KOPT-K1 (cell line): Measurements from ENCODE around the gene ADCY6.

Source experiments
- H3K27ac ChIP-seq: fragments of 200-600 bp; sonication (generic); 2 replicates; pipeline ENCODE4 v1.5.1; 2016; ENCODE audit warnings: antibody characterized with exemption, mild to moderate bottlenecking, low read depth, low read length; ENCODE audit not compliant: poor library complexity, severe bottlenecking
- H3K36me3 ChIP-seq: fragments of 200-600 bp; sonication (generic); 2 replicates; pipeline ENCODE4 v1.5.1; 2017; ENCODE audit warnings: antibody characterized with exemption, mild to moderate bottlenecking, low read length, moderate library complexity; ENCODE audit not compliant: insufficient read depth
- H3K9me3 ChIP-seq: fragments of 200-600 bp; sonication (generic); 2 replicates; pipeline ENCODE4 v1.5.1; 2017; ENCODE audit warnings: antibody characterized with exemption, low read length, mild to moderate bottlenecking; ENCODE audit not compliant: insufficient read depth, poor library complexity, severe bottlenecking

Gene ADCY6

GRCh38 chr12:48781750-48782456, 7.0 kb downstream of the ADCY6 start:
- Histone ChIP-seq H3K9me3 (no peaks in the 10 kb centered on the region), H3K36me3 (no peaks in the 10 kb centered on the region), H3K27ac (no peak overlapping the region)

DNA sequence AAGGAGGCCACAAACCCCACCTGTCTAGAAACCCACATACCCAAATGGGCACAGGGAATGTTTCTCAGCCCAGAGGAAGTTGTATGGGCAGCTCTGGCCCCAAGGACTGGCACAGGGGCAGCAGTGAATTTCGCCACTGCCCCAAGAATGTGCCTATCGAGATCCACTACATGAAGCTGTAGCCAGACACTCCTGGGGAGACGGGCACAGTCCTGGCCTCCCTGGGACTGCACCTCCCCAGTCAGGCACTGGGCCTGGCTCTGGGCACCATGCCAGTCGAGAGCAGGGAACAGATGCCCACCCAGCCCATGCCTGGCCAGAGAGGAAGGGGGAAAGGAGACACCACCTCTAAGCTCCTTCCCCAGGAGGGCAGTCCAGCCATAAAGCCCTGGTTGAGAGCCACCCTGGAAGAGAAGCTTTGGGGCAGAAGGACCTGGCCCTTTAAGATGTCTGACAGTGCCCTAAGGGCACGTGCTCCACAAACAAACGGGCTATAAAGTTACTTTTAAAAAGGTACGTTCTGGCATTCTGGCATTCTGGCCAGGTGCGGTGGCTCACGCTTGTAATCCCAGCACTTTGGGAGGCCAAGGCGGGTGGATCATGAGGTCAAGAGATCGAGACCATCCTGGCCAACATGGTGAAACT, 8.4 kb downstream of the ADCY6 start:
- Histone ChIP-seq H3K36me3 (no peaks in the 10 kb centered on the region), H3K27ac (no peak overlapping the region), H3K9me3 (no peaks in the 10 kb centered on the region)

DNA sequence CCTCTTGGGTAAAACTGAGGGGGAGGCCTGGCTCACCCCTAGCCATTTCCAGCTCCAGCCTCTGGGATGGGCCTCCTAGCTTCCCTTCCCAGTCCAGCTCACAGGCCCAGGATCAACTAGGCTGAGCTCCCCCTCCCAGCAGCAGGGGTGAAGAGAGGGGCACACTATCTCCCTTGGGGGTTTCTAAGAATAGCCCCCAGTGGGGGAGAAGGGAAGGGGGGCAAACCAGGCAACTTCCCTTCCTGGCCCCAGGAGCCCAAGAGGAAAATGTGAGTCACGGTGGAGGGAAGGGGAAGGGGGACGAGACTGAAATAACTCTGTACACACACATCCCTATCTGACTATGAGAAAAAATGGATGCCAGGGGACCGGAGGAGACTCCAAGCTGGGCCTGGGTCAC, 9.0 kb downstream of the ADCY6 start:
- no peaks in the 10 kb centered on the region for H3K9me3 ChIP-seq
- no peaks in the 10 kb centered on the region for H3K36me3 ChIP-seq
- no peak overlapping the region for H3K27ac ChIP-seq

DNA sequence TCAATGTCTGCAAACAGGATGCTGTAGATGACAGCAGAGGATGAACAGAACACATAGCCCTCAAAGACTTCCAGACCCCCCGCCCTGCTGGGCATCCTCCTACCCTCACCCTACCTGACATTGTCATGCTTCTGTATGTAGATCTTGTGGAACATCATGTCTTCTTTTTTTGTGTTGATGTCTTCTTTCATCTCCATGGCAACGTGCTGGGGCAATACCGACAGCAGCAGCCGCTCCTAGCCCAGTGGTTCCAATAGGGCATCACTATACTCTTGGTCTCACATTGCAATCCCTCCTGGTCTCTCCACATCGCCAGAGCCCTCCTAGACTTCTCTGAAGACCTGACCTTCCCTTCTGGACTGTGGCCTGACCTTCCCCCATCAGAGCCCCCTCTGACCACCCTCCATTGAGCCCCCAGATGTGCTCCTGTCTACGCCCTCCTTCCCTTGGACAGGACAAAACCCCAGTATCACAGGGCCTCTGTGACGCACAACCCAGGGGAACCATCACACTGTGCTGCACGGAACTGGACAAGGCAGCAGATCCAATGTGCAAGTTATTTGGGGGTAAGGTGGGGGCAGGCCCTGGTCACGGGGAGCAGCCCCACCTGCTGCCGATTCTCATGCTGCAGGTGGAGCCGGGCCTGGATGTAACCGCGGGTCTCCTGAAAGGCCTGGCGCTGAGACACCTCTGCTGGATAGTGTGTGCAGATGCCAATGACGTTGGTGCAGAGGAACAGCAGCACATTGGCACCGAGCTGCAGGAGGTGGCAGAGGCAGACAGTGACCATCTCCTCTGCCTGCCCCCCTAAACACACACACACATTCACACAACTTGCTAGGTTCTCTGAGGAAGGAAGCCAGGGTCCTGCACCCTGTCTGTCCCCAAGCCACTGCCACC, 11.1 kb downstream of the ADCY6 start:
- H3K36me3 ChIP-seq, result no peaks in the 10 kb centered on the region
- H3K9me3 ChIP-seq, result no peaks in the 10 kb centered on the region
- H3K27ac ChIP-seq, result no peak overlapping the region

GRCh38 chr12:48776956-48777355, 11.9 kb downstream of the ADCY6 start:
- H3K9me3 ChIP-seq, result no peaks in the 10 kb centered on the region
- no peak overlapping the region for H3K27ac ChIP-seq
- H3K36me3 ChIP-seq, result no peaks in the 10 kb centered on the region

- Histone ChIP-seq H3K27ac (no peak overlapping the region), H3K9me3 (no peaks in the 10 kb centered on the region), H3K36me3 (no peaks in the 10 kb centered on the region)
These were observed 12.8 kb downstream of the ADCY6 start for GRCh38 chr12:48775991-48776649.

DNA sequence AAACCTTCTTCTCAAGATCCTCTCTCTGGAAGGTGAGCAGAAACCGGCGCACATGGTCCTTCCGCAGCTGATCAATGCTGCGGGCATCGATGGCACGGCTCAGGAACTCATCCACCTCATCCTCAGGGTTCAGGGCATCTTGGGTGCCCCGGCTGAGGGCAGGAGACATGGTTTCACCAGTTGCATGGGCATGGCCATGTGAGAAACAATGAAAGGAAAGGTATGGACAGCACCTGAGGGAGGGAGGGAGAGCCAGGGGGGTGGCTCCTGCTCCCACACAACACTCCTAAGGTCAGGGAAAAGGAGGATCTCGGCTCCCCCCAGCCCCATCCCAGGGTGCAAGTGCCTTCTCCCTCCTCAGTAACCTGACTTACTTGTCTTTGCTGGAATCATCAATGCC, 13.6 kb downstream of the ADCY6 start:
- no peak overlapping the region for H3K27ac ChIP-seq
- no peaks in the 10 kb centered on the region for H3K9me3 ChIP-seq
- no peaks in the 10 kb centered on the region for H3K36me3 ChIP-seq

DNA sequence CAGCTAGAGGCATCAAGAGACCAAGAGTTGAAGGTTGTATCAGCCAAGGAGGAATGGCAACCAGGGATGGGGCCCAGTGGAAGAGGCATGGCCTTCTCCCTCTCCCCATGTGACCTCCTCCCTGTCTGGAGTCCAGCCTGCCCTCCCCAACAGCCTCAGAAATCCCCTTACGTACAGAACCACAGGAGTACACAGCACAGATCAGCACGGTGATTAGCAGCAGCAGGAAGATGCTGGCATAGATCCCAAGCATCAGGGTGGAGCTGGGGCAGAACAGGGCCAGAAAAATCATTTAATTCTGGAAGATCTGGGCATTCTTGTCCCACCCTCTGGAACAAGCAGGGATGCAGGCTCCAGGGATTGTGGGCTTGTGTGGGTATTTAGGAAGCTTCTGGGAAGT, 14.4 kb downstream of the ADCY6 start:
- Histone ChIP-seq H3K9me3 (no peaks in the 10 kb centered on the region), H3K27ac (no peak overlapping the region), H3K36me3 (no peaks in the 10 kb centered on the region)

DNA sequence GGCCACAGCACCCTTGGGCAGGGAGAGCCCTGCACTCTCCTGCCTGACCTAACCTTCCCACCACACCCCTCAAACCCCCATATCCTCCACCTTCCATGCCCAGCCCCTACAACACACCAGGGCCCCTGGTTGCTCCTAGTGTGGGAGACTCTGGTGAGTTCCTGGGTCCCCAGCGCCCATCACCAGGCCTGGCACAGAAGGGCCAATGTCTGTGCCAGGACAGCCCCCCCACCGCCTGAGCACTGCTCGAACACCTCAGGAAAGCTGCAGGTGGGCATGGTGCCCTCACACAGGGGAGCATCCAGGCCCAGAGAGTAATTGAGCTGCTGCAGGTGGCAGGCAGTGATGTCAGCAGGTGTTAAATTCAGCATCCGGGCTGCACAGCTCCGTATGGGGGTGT, 15.2 kb downstream of the ADCY6 start:
- H3K27ac ChIP-seq, result no peak overlapping the region
- H3K36me3 ChIP-seq, result no peaks in the 10 kb centered on the region
- H3K9me3 ChIP-seq, result no peaks in the 10 kb centered on the region

DNA sequence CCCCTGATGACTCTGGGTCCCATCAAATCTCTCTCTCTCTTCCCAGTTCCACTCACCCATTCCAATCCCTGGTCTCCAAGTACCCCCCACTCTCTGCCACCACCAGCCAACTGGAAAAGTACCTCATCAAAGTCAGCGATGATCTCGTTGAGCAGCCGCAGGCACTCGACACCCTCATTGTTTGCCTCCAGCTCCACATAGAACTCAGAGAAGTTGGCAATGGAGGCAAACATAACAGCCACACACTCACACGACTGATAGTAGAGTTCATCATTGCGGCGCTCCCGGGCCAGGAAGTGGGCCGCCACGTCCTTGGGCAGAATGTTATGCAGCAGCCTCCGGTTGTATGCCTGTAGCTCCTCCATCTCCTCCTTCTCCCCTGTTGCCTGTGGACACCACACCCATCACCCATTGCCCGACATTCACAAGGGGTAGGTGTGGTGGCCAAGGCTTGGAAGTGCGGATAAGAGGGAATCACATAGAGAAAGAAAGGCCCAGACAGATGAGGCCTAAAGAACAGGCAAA, 17.2 kb downstream of the ADCY6 start:
- Histone ChIP-seq H3K27ac (no peak overlapping the region), H3K36me3 (no peaks in the 10 kb centered on the region), H3K9me3 (no peaks in the 10 kb centered on the region)

GRCh38 chr12:48770756-48771155, 18.1 kb downstream of the ADCY6 start:
- no peak overlapping the region for H3K27ac ChIP-seq
- H3K9me3 ChIP-seq, result no peaks in the 10 kb centered on the region
- no peaks in the 10 kb centered on the region for H3K36me3 ChIP-seq

GRCh38 chr12:48768736-48769135, 20.2 kb downstream of the ADCY6 start:
- Histone ChIP-seq H3K27ac (no peak overlapping the region), H3K9me3 (no peaks in the 10 kb centered on the region), H3K36me3 (no peaks in the 10 kb centered on the region)

GRCh38 chr12:48768147-48768546, 20.7 kb downstream of the ADCY6 start:
- no peaks in the 10 kb centered on the region for H3K9me3 ChIP-seq
- no peak overlapping the region for H3K27ac ChIP-seq
- H3K36me3 ChIP-seq, result no peaks in the 10 kb centered on the region

- no peaks in the 10 kb centered on the region for H3K36me3 ChIP-seq
- no peak overlapping the region for H3K27ac ChIP-seq
- H3K9me3 ChIP-seq, result no peaks in the 10 kb centered on the region
These were observed 21.4 kb downstream of the ADCY6 start for GRCh38 chr12:48767521-48767920.

- Histone ChIP-seq H3K27ac (no peak overlapping the region), H3K9me3 (no peaks in the 10 kb centered on the region), H3K36me3 (no peaks in the 10 kb centered on the region)
These were observed 21.8 kb downstream of the ADCY6 start for GRCh38 chr12:48767047-48767446.
